Activated CD8-positive, alpha-beta T cell treated with anti-CD3 and anti-CD28 coated beads, Interleukin-2, amount 10 ng/mL, durations not matched to agents 7 days and 5 days (primary cell): ENCODE data around the gene C3orf52. TPM values are rescaled to one million over a fixed set of nuclear protein-coding genes. Genes with fewer than 3 reads are reported as not detected.

Experiments
- ATAC-seq: fragments of 150-1000 bp; cut with Tn5 transposase; one replicate; pipeline ENCODE4 v1.10.0; 2021; ENCODE audit warnings: moderate library complexity
- CTCF ChIA-PET: fragments of 350-600 bp; sonication (Branson Sonifier 250); formaldehyde crosslinking; loops from one replicate; lab custom pipeline; 2021; ENCODE audit warnings: antibody characterized with exemption; lab: Charles Lee
- POLR2A ChIA-PET: fragments of 350-600 bp; sonication (Branson Sonifier 250); formaldehyde crosslinking; loops from one replicate; lab custom pipeline; 2021; ENCODE audit warnings: antibody characterized with exemption; lab: Charles Lee
- DNase-seq: peaks from one replicate; pipeline ENCODE4 v3.0.0-alpha.2; 2020
- H3K27ac Mint-ChIP-seq: one replicate; pipeline ENCODE4 v1.8.0; 2021; ENCODE audit warnings: mild to moderate bottlenecking, mixed read lengths
- H3K27me3 Mint-ChIP-seq: one replicate; pipeline ENCODE4 v1.8.0; 2021; ENCODE audit warnings: low read depth, mixed read lengths
- H3K36me3 Mint-ChIP-seq: one replicate; pipeline ENCODE4 v1.8.0; 2021; ENCODE audit warnings: low read depth, mixed read lengths
- H3K4me1 Mint-ChIP-seq: one replicate; pipeline ENCODE4 v1.8.0; 2021; ENCODE audit warnings: low read depth, mixed read lengths
- H3K4me3 Mint-ChIP-seq: one replicate; pipeline ENCODE4 v1.8.0; 2021; ENCODE audit warnings: mild to moderate bottlenecking, mixed read lengths
- H3K9me3 Mint-ChIP-seq: one replicate; pipeline ENCODE4 v1.8.0; 2022; ENCODE audit warnings: mixed read lengths; ENCODE audit not compliant: insufficient read depth
- total RNA-seq, 2 experiments: library from RNA; stranded (reverse); gene quantifications; one replicate each; pipeline ENCODE4 v1.2.3, GENCODE V29; 2021

The C3orf52 gene
- total RNA-seq, 2 experiments from 2014 or later = 2.3 to 2.5 TPM

DNA sequence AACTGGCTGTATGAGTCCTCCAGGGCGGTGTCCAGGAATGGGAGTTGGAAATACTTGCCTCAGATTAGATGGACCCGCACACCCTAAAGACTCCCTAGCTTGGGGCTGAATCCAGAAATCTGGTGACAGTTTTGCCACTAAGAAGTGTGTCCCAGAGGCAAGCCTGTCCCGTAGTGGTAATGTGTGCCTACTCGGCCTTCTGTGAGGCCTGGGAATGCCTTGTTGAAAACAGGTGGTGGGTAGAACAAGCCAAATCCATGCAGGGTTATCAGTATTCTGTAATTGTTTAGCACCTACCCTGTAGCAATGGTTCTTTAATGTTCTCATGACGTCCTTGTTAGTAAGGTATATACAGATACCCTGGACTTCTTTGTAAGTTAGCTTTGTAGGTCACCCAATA lies 1.6 kb downstream of the C3orf52 start:
- Mint-ChIP-seq H3K9me3 (no peaks in the 10 kb centered on the region), H3K4me1 (peaks cover 45% of the 10 kb centered on the region), H3K4me3 (no peak overlapping the region), H3K27ac (no peak overlapping the region), H3K36me3 (no peaks in the 10 kb centered on the region), H3K27me3 (peaks cover 7% of the 10 kb centered on the region)
- DNase-seq (no peak), ATAC-seq (no peak)
- ChIA-PET CTCF (interaction anchor here (1.1 to 1.6 kb wide), 2 partner anchors 24 to 99 kb away, joined by 3 to 6 read pairs; no protein-coding TSS in a partner anchor), POLR2A (no interaction called here)

DNA sequence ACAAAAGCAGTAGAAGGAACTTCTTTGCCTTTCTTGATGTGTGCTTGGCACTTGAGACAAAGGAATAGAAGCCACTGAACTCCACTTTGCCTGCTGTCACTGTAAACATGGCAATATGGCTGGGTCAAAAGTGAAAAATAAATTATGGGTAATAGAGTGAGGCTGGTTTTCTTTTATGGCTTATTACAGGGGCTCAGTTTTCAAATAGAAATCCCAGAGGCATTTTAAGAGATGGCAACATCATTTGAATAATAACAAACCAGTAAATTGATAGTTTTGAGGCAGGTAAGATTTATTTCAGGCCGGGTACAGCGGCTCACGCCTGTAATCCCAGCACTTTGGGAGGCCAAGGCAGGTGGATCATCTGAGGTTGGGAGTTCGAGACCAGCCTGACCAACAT lies 2.8 kb downstream of the C3orf52 start:
- no peak overlapping the region for H3K4me3 Mint-ChIP-seq
- CTCF ChIA-PET = no interaction called here
- no peak overlapping the region for H3K27ac Mint-ChIP-seq
- H3K9me3 Mint-ChIP-seq = no peaks in the 10 kb centered on the region
- peaks cover 2% of the 10 kb centered on the region for H3K36me3 Mint-ChIP-seq
- peaks cover 3% of the 10 kb centered on the region for H3K27me3 Mint-ChIP-seq
- POLR2A ChIA-PET = no interaction called here
- H3K4me1 Mint-ChIP-seq = peaks cover 53% of the 10 kb centered on the region
- DNase-seq (no peak), ATAC-seq (no peak)

DNA sequence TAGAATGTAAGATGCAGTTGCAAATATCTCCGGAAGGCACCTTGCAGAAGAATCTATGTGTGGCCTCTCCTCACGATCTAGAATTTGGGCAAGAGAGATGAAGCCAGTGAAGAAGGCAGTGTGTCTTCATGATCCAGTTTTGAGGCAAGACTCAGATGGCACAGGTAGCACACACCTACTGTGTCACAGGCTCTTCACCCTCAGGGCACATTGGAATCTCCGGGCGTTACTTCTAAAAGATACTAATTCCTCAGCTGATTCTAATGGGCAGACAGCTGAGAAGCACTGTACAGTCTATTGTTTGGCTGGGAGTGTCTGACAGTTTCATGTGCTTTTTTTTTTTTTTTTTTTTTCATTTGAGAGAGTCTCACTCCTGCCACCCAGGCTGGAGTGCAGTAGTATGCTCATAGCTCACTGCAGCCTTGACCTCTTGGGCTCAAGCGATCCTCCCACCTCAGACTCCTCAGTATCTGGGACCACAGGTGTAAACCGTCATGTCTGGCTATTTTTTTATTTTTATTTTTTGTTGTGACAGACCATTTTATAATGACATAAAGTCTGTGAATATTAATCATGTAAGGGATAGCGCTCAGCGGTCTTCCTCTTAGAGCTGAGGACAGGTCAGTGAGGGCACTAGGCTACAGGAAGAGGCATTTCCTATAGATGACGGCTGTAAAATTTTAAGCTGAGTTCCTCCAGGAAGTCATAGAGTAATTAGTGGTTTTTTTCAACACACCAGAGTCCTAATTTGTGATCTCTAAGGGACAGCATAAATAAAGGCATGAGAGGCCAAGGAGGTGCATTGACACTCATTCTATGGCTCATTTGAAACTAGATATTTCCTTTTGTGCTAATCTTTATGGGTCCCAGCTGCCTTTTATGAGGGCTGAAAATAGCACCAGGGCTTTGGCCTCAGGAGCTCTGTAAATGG lies 4.0 kb downstream of the C3orf52 start:
- POLR2A ChIA-PET = interaction anchor here (0.5 kb wide), 1 partner anchor 12 kb away, joined by 3 read pairs; no protein-coding TSS in a partner anchor

DNA sequence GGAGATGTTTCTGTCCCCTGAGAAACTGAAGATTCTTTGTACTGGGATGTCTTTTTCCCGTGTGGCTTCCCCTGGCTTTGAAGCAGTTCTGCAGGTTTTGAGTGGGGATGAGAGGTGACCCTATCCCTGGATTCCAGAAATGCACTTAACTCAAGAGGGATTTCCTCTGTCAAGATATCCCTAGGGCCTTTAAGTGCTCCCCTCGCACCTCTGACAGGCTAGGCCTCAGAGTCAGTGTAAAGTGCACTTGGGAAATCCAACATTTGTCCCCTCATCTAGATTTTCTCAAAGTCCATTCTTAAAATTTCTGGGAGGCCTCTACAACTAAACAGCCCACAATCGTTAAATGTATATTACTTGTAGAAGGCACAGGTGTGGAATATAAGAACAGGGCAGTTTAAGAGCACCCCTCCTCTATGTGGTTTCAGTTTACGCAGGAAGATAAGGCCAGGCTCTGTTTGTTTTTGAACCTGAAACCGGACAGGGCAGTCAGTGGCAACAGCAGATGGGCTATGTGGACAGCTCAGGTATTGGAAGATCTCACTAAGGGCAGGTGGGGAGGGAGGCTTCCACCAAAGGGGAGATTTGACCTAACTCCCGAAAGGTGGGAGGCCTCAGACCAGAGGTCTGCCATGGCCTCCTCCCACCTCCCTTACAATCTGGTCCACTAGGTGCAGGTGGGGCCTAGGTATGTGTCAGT lies 4.8 kb downstream of the C3orf52 start:
- no peaks in the 10 kb centered on the region for H3K27me3 Mint-ChIP-seq
- ATAC-seq (no peak), DNase-seq (no peak)
- POLR2A ChIA-PET = no interaction called here
- H3K4me3 Mint-ChIP-seq = no peak overlapping the region
- peaks cover 49% of the 10 kb centered on the region for H3K4me1 Mint-ChIP-seq
- H3K27ac Mint-ChIP-seq = peak overlapping the region; percentile 31
- CTCF ChIA-PET = interaction anchor here (2.7 kb wide), 1 partner anchor 21 kb away, joined by 17 read pairs; no protein-coding TSS in a partner anchor
- H3K9me3 Mint-ChIP-seq = no peaks in the 10 kb centered on the region
- H3K36me3 Mint-ChIP-seq = peaks cover 5% of the 10 kb centered on the region

More for the DNA sequence above, 4.0 kb downstream of the C3orf52 start:
- Mint-ChIP-seq H3K9me3 (no peaks in the 10 kb centered on the region), H3K27ac (no peak overlapping the region), H3K4me3 (no peak overlapping the region), H3K4me1 (peaks cover 53% of the 10 kb centered on the region), H3K36me3 (peaks cover 4% of the 10 kb centered on the region), H3K27me3 (peaks cover 1% of the 10 kb centered on the region)
- DNase-seq (no peak), ATAC-seq (no peak)
- CTCF ChIA-PET = no interaction called here

DNA sequence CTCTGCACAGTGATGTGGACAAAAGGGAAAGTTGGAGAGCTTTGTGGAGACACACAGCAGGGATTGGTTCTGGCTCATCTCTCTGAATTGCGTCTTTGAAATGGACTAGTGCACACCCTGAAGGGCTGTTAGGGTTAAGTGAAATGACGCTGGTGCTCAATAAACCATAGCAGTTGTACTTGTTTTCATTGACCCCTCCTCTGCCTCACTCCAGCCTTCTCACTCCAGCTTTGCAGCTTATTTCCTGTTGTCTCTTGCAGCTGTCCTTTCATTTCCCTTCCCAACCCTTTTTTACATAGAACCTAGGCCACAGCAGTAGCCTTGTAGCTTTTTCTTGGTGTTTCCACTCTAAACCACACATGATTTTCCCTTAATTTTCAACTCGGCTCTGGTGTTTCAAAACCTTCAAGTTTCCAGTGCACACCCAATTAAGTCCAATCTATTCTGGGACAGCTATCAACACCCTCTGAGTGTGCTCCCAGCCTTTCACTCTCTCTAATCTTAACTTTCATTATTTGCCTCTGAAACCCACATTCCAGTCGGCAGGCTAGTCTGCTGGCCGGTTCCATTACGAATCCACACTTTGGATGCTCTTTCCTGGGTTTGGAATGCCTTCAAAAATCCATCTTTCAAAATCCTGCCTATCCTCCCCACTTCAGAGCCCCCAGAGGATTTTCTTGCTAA lies 6.4 kb downstream of the C3orf52 start:
- Mint-ChIP-seq H3K4me1 (peaks cover 40% of the 10 kb centered on the region), H3K27me3 (no peaks in the 10 kb centered on the region), H3K27ac (peak overlapping the region; percentile 56), H3K9me3 (no peaks in the 10 kb centered on the region), H3K36me3 (peaks cover 7% of the 10 kb centered on the region), H3K4me3 (no peak overlapping the region)
- ATAC-seq (peak; percentile 28), DNase-seq (no peak)
- ChIA-PET CTCF (interaction anchor here (1.4 to 2.7 kb wide), 2 partner anchors 14 to 19 kb away, joined by 4 to 17 read pairs; no protein-coding TSS in a partner anchor), POLR2A (interaction anchor here (0.6 kb wide), 1 partner anchor 43 kb away, joined by 3 read pairs; no protein-coding TSS in a partner anchor)

DNA sequence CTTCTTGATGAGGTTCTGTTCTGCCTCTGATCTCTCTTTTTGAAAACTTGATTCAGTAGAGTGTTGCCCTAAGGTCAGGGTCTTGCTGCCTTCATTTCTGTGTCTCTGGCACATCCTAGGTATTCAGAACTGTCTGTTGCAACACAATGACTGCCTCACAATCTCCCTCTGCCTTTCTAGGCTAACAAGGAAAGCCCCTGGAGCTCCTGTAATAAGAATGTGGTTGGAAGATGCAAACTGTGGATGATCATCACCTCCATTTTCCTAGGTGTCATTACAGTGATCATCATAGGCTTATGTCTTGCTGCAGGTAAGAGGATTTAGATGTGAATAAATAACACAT lies 7.0 kb downstream of the C3orf52 start:
- peak overlapping the region; percentile 2 for H3K27ac Mint-ChIP-seq

DNA sequence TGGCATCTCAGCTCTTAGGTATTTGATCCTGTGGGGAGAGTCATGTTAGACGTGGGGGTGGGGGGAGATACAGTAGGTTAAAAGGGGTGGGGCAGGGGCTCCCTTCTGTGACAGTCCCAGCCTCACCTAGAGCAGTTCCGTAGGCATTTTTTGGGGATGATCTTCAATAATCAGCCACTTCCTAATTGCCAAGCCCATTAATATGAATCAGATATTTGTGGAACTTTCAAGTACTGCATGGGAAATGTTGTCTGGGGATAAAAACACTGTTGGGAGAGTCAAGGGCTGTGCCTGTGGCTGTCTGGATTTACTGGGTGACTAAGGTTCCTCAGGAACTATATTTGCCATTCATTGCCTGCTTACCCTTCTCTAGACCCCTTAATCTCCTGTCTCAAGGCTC lies 9.5 kb downstream of the C3orf52 start:
- Mint-ChIP-seq H3K4me1 (peaks cover 26% of the 10 kb centered on the region), H3K27ac (no peak overlapping the region), H3K27me3 (no peaks in the 10 kb centered on the region), H3K4me3 (no peak overlapping the region), H3K9me3 (no peaks in the 10 kb centered on the region), H3K36me3 (peaks cover 7% of the 10 kb centered on the region)
- ChIA-PET POLR2A (no interaction called here), CTCF (interaction anchor here (1.1 to 2.6 kb wide), 2 partner anchors 9 to 16 kb away, joined by 3 to 7 read pairs; partner anchors contain the start of gene C3orf52)
- no peak for ATAC-seq
- DNase-seq = no peak

More for the DNA sequence above, 7.0 kb downstream of the C3orf52 start:
- ChIA-PET CTCF (interaction anchor here (1.4 to 2.7 kb wide), 2 partner anchors 14 to 19 kb away, joined by 4 to 17 read pairs; no protein-coding TSS in a partner anchor), POLR2A (no interaction called here)
- DNase-seq (no peak), ATAC-seq (no peak)
- Mint-ChIP-seq H3K9me3 (no peaks in the 10 kb centered on the region), H3K36me3 (peaks cover 7% of the 10 kb centered on the region), H3K4me1 (peaks cover 38% of the 10 kb centered on the region), H3K4me3 (no peak overlapping the region), H3K27me3 (no peaks in the 10 kb centered on the region)

DNA sequence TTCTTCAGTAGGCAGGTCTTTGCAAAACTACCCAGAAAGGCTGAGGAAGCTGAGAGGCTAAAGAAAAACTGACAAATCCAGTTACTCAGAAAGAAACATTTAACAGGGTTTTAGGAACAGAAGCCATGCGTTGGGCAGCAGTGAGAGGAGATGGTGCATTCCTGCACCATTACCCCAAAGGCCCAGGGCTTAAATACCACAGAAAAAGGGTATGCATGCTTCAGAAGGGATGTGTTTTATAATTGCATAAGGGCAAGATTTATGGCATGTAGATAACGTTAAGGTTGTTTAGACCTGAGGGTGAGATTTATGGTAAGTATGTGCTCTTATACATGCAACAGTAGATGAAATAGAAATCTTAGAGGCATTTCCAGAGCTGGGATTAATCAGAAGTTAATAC lies 10.0 kb downstream of the C3orf52 start:
- DNase-seq (no peak), ATAC-seq (no peak)
- H3K4me1 Mint-ChIP-seq = peaks cover 21% of the 10 kb centered on the region
- POLR2A ChIA-PET = no interaction called here
- H3K4me3 Mint-ChIP-seq = no peak overlapping the region
- H3K36me3 Mint-ChIP-seq = peaks cover 7% of the 10 kb centered on the region
- H3K27me3 Mint-ChIP-seq = no peaks in the 10 kb centered on the region
- no peaks in the 10 kb centered on the region for H3K9me3 Mint-ChIP-seq
- H3K27ac Mint-ChIP-seq = no peak overlapping the region
- CTCF ChIA-PET = interaction anchor here (1.1 to 2.6 kb wide), 2 partner anchors 10 to 16 kb away, joined by 3 to 7 read pairs; partner anchors contain the start of gene C3orf52

DNA sequence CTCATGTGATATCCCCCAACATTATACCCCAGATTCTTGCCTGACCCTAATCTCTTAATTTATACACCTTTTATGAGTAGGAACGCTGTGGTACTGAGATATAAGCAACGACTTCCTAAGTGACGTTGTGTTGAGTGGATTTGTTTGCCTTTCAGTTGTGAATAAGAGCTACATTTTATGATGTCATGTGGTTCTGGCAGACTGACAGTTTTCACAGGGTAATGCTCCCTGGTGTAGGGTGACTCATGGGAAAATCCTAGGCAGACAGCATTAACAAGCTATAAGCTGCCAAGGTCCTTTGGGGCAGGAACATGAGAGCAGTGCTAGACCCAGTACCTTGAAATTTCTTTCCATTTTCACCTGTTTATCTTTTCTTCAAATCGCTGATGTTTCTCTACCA lies 11.2 kb downstream of the C3orf52 start:
- ChIA-PET CTCF (interaction anchor here (2.0 kb wide), 1 partner anchor 14 kb away, joined by 7 read pairs; no protein-coding TSS in a partner anchor), POLR2A (no interaction called here)
- peaks cover 7% of the 10 kb centered on the region for H3K36me3 Mint-ChIP-seq
- H3K4me3 Mint-ChIP-seq = no peak overlapping the region
- no peaks in the 10 kb centered on the region for H3K27me3 Mint-ChIP-seq
- peaks cover 15% of the 10 kb centered on the region for H3K4me1 Mint-ChIP-seq
- DNase-seq (no peak), ATAC-seq (no peak)
- H3K27ac Mint-ChIP-seq = no peak overlapping the region
- no peaks in the 10 kb centered on the region for H3K9me3 Mint-ChIP-seq

DNA sequence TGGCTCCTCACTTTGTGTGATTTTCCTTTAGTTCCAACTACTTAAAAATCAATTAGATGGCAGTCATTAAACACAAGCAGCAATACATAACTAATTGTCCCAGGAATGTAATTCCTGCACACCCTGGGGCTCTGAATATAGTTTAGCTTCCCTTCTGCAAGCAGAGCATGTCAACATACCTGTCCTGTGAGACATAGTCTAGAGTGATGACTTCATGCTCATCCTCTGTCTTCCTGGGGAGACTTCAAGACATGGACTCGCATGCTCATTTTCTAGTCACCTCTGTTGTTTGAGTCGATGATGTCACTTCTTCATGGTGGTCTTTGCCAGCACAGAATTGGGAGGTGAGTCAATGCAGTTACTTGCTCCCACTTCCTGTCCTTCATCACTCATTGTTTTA lies 15.7 kb downstream of the C3orf52 start:
- Mint-ChIP-seq H3K4me3 (no peak overlapping the region), H3K27me3 (no peaks in the 10 kb centered on the region), H3K9me3 (no peaks in the 10 kb centered on the region), H3K36me3 (no peaks in the 10 kb centered on the region), H3K27ac (no peak overlapping the region), H3K4me1 (peaks cover 3% of the 10 kb centered on the region)
- DNase-seq (no peak), ATAC-seq (no peak)
- CTCF ChIA-PET = interaction anchor here (1.9 kb wide), 1 partner anchor 9 kb away, joined by 10 read pairs; no protein-coding TSS in a partner anchor
- POLR2A ChIA-PET = no interaction called here

DNA sequence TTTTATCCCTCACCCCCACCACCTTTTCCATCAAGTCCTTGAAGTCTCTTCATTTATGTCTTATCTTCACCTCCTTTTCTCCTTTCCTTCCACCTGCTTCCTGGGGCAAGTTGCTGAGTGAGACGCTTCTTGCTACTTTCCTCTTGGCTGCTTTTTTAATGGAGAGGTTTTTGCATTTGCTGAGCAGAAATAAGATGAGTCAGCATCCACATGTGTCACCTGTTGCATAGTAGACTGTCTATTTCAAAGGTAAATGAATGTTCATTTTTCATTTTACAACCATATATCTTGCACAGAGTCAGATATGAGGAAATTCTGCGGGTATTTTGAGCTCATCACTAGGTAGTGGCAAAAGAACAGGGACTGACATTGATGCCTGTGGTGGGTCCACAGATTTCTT lies 18.6 kb downstream of the C3orf52 start:
- Mint-ChIP-seq H3K27me3 (no peaks in the 10 kb centered on the region), H3K4me1 (no peaks in the 10 kb centered on the region), H3K4me3 (no peak overlapping the region), H3K9me3 (no peaks in the 10 kb centered on the region), H3K27ac (no peak overlapping the region), H3K36me3 (no peaks in the 10 kb centered on the region)
- DNase-seq (no peak), ATAC-seq (no peak)
- ChIA-PET POLR2A (no interaction called here), CTCF (no interaction called here)
